Activated CD4-positive, CD25-positive, alpha-beta regulatory T cell (primary cell): ENCODE data around the gene ICAM2.
"Not testable (repeated sequence)": the region's sequence is repeated elsewhere in the genome, so short reads cannot be mapped to it uniquely, and the experiment has no call there.

Source experiments
- DNase-seq, 4 experiments: peaks; one replicate each; lab custom pipeline; 2025; lab: John Stamatoyannopoulos, UW

ICAM2 gene

DNA sequence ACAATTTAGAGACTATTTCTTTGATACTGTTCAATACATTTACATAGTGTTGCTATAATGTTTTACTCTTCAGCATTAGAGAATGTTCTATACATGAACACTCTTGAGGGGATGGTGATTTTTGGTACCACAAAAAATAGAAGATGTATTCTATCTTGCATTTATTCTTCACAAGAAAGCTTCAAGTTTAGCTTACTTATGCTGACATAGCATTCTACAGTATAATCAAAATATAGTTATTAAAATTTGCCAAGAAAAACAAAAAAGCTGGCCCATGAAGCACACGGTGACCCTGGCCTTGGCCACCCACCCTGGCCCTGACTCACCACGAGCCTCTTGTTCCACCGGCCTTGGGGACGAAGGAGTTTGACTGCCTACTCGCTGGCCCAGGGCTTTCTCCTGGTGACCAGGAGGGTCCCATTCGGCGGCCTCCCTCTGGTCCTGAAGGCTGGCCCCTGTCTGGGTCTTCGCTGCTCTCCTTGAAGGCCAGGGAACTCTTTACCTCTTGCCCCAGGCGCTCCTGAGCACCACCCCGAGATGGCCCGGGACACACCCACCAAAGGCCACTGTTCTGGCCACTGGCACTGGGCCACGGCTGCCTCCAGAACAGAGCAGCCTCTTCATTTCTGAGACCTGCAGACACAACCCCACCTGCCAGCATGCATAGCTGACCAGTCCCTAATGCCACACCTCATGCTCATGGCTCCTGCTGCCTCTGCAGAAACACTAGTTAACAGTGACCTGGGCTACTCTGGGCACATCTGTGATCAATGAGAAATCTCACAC is 22.5 kb upstream of the ICAM2 start:
- no peak for DNase-seq

DNA sequence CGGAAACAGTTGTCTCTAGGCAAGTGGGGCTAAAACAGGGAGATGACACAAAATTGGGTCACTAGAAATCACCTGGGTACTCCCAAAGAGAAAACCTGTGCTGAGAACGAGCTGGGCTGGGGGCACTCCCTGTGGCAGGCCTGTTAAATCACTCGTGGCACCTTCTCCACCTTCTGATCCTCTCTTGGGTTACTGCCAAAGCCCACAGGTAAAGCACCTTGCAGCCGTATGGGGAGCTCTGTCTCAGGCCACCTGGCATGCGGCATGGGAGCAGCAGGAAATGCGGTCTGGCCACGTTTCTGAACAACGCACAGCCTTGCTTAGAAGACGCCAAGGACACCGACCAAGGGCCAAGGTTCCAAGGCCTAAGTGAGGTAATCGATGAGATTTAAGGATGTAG is 21.5 kb upstream of the ICAM2 start:
- DNase-seq: no peak

DNA sequence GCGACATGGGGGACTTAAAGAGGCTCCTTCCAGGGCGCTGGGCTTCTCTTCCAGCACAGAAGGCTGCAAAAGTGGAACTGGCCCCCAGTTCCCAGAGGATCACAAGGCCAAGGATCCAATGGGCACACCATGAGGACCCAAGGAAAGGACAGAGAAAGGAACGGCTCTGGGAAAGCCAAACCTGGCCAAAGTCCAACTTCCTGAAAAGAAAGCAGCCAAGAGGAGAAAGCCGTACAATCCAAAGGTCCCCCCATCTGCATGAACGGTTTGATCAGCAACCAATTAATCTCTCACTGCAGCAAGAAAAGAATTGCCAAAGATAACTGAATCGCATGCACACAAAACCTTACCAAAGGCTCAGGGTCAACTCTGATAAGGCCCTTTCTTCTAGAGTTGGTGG is 19.8 kb upstream of the ICAM2 start:
- DNase-seq: no peak

DNA sequence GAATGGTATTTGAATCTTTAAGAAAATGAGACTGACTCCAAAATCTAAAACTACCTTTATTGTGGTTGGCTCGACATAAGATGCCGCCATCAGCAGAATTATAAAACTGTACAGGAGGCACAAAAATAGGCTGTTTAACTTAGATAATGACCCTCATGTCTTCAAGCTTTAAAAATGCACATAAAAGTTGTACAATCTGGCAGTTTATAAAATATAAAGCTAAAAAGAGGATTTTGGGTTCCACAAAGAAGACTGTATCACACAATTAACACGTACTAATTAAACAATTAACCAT is 18.6 kb upstream of the ICAM2 start:
- no peak for DNase-seq

DNA sequence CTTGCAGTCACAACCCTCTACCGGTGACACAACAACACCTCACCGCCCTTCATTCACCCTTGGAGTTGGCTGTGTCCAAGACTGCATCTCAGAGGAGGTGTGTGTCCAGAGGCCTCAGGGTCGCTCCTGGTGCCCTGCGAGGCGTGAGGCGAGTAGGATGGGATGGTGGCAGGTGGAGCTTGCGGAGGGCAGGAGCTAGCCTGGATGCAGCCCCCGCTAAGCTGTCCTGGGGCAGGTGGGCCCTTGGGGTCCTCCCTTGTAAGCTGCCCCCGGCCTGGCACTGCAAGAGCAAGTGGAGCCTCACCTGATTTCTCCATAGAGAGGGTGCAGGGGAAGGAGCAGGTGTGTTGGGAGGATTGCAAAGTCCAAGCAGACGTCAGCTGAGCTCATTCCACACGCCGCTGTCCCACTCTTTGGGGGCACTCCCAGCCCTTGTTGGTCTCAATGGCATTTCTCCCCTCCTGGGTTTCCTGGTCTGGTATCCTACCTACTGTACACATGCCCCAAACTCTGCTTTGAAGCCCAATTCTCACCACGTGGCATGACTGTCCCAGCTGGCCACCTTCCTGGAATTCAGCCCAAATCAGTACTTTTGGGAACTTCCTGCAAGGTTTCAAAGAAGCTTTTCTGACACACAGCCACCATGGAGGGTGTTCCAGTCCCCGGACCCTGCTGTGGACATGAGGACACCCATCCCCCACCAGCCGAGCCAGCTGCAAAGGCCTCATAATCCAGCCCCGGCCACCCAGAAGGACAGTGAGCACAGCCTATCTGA is 18.1 kb upstream of the ICAM2 start:
- no peak for DNase-seq

DNA sequence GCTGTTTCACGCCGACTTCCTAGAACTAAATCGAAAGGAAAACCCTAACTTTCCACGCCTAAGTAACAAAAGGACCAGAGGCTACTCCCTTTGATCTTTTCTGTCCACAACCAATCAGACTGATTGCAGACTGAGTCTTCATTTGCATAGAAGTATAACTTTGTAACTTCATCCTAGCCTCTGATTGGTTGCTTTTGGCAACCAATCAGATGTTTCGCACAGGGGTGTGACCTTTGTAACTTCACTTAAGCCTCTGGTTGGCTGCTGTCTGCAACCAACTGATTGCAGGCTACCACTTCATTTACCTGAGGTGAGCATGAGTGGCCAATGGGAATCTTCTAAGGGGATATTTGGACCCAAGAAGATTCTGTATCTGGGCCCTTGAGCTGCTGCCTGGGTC is 17.4 kb upstream of the ICAM2 start:
- no peak for DNase-seq

DNA sequence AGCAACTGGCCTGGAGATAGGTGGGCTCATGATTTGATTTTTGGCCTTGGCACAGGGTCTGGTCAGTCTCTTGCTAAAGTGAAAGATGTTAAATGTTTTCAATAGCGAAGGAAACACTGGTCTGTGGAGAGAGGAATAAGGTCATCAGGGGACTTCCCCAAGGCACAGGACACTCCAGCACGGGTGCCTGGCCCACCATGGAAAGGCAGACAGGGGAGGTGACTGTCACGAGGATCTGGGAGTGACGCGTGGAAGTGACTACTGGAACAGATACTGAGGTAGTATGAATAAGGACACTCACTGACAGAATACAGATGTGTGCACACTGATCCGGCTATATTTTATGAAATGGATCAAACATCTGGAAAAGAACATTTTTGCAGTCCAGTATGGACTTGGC is 16.7 kb upstream of the ICAM2 start:
- no peak for DNase-seq

DNA sequence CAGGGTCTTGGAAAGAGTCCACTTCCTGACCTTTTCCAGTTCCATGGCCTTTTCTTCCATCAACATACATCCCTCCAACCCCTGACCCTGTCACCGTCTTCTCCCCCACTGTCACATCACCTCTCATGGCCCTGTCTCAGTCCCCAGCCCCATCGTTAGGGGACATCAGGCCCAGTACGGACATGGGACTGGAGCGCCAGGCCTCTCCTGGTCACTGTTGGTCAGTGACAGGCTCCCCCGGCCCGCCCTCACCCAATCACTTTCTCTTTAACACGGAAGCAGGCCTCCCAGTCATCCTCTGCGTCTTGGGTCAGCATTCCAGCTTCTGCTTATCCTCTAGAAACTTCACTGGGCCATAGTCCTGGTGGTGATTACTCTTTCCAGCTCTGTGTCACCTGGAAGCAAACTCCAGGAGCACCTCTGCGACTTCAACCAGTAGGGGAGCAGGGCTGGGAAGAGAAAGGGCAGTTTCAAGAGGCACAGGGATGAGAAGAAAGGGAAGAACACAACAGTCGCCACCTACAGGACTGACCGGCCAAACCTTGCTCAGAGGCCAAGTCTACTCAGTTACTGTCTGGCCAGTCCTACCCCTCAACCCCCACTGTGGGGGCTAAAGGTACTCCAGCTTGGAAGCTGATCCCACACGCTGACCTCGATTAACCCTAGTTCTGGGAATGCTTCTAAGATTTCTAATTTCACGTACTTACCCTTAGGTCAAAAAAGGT is 15.9 kb upstream of the ICAM2 start:
- no peak for DNase-seq

DNA sequence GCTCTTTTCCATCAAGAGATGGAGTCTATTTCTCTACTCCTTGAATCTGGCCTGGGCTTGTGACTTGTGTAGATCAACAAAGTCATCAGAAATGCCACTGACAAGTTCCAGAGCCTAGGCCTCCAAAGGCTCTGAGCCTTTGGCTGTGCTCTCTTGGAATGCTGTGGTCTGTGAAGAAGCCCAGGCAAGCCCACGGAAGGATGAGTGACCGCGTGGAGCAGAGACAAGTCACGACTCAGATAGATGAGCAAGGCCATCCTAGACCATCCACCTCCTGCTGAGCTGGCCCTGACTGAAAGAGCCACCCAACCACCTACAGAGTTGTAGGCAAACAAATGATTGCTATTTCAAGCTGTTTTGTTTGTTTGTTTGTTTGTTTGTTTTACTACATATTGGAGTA is 11.6 kb upstream of the ICAM2 start:
- no peak for DNase-seq

DNA sequence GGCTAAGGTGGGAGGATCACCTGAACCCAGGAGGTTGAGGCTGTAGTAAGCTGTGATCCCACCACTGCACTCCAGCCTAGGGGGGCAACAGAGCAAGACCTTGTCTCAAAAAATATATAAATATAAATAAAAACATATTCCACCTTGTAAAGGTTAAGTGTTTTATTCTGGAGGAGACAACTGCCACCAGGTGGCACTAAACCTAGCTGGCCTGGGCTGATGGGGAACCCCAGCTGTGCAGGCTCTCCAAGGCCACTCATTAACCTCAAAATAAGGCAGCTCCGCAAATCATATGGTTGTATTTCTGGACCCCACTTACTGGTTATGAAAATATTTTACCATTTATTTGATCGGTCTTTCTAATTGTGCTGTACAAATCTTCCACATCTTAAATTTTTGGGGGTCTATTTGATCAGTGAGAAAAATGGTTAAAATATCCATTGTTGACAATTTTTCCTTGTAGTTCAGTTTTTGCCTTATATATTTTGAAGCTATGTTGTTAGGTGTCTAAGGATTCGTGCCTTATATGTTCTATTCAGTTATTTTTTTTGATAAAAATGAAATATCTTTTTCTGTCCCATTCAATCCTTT is 8.5 kb upstream of the ICAM2 start:
- DNase-seq: peak; percentile 33 to 61 (median 57)

DNA sequence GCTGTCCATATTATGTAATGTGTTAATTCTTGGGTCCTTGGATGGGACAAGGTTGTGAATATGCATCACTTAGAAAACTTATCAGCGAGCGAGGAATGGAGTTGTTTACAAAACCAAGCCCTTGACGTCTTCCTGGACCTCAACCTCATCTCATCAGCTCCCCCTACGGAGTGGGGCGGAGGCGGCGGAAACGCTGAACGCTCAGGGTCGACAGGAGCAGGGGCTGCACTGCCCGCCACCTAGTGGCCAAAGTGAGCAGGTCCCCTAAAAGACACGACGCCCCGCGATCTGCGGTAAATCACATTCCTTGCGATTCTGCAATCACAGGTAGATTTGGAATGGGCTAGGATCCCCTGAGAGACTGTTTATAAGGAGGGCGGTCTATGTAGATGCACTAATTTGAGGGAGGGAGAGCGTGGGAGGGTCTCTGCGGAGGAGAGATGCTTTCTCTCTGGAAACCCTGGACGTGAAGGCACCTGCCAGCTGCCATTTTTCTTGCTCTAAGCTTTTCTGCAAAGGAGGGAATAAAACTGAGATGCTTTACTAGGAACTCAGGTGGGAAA is 5.4 kb upstream of the ICAM2 start:
- peak; percentile 51 to 92 (median 83) for DNase-seq

DNA sequence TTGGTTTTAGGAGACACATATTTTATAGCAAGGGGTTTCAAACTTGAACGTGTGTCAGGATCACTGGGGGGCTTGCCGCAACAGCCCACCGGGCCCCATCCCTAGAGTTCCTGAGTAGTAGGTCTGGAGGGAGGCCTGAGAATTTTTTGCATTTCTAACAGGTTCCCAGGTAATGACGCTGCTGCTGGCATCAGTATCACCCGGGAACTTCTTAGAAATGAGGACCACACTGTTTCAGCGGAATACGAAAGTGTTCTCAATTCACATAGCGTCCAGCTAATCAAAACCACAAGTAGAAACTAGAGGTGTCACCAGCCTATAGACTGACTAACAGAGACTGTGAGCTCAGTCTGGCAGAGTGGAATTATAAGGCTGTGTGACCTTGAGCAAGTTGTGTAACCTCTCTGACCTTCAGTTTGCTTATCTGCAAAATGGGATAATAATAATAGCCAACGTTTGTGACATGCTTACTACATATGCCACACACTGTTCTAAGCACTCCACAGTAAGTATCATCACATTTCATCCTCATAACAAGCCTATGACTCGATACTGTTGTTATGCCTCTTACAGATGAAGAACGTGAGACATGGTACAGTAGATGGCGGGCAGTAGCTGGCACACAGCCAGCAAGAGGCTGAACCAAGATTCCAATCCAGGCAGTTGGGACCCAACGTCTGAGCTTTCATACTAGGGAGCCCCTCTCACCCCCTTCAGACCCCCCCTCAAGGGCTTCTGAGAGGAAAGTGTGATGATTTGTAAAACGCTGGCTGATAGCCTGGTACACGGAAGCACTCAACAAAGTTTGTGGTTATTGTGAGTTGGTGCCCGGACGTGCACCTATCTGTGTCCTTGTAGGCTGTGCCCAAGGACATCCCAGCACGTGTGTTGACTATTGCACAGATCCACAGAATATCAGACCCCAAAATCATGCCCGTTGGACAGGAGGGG is 4.6 kb upstream of the ICAM2 start:
- peak in 1 of 4 experiments; percentile 19 for DNase-seq

DNA sequence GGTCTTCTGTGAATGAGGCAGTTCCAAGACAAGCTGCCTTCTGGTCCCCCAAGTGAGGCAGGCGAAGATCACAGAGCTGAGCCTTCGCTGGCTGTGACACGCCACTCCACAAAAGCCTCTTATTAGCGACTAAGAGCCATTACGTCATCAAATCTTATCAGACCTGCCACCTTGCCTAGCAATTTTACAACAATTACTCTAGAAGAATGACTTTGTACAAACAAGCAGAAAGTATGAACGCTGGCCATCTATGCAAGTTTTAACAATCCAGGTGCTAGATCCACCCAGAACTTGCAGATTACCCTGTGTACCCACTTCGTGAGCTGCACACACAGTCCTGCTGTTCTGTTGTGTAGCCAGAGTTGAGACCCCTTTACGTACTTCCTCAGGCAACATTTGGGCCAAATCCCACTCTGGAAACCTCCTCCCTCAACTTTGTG is 3.8 kb upstream of the ICAM2 start:
- no peak for DNase-seq

DNA sequence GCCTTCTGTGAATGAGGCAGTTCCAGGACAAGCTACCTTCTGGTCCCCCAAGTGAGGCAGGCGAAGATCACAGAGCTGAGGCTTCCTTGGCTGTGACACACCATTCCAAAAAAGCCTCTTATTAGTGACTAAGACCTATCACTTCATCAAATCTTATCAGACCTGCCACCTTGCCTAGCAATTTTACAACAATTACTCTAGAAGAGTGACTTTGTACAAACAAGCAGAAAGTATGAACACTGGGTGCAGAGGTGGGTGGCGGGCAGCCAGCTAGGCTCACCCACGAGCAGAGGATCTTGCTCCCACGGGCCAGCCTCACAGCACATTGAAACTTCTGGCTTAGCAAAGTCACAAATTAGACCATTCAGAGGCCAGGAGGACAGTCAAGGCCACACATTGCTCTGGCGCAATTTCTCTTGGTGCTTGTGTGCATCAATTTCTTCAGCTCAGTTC is 2.2 kb upstream of the ICAM2 start:
- DNase-seq: no peak

DNA sequence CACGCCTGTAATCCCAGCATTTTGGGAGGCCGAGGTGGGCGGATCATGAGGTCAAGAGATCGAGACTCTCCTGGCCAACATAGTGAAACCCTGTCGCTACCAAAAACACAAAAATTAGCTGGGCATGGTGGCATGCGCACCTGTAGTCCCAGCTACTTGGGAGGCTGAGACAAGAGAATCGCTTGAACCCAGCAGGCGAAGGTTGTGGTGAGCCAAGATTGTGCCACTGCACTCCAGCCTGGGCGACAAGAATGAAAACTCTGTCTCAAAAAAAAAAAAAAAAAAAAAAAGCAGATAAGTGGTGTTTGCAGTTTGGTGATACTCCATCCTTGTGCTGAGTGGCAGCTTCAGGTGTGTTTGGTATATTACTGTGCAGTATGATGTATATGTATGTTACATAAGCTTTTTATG is 877 bp downstream of the ICAM2 start:
- not testable (repeated sequence) for DNase-seq

DNA sequence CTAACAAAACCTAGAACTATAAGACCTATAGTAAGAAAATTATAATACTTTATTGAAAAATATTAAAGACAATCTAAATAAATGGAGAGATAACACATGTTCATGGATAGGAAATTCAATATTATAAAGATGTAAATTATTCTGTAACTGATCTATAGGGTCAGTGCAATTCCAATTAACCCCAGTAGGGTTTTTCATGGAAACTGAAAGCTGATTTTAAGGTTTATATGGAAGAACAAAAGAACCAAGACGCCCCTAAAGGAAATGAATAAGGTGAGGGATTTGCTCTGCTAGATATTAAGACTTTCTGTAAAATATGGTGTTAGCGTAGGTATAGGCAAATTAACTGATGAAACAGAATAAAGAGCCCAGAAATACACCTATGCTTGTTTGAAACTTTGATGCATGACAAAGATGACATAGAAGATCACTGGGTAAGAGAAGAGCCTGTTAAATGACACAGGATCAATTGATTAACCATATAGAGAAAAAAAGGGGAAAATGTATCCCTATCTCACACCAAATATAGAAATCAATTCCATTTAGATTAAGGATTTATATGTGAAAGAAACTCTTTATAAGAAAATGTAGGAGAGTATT is 3.0 kb downstream of the ICAM2 start:
- DNase-seq: no peak

DNA sequence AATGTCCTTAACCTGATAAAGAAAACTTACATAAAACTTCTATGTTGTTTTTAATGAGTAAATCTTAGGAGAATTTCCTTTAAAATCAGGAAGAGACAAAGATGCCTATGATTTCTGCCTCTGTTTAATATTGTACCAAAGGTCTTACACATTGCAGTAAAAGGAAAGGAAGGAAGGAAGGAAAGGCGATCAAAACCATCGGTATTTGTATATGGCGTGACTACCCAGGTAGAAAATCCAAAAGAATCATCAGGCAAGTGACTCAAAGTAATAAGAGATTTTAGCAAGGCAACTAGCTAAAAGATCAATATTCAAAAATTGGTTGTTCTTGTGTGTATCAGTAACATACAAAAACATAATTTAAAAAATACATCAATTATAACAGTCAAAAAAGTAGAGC is 3.5 kb downstream of the ICAM2 start:
- DNase-seq: no peak

DNA sequence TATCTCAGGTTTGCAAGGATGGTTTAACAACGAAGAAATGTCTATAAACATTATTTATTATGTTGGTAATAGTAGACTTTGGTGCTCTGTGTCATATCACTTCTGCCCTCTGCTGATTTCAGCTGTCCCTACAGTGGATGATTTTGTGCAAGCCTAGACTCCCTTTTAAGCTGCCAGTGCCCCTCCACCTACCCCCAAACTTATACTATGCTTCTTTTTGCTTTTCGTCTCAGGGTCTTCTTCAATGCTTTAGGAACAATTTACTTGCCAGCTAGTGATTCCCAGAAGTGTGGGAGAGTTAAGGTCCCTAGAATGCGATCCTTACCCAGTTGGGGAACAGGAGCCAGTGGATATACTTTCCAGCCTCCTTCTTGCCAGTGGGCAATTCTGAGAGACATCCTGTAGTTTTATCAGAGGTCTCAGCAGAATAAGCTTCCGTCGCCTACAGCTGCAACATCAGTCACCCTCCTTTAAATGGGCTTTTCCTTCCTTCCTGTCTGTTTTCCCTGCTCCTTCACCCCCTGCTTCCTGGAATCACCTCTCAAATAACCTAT is 4.1 kb downstream of the ICAM2 start:
- DNase-seq: no peak

DNA sequence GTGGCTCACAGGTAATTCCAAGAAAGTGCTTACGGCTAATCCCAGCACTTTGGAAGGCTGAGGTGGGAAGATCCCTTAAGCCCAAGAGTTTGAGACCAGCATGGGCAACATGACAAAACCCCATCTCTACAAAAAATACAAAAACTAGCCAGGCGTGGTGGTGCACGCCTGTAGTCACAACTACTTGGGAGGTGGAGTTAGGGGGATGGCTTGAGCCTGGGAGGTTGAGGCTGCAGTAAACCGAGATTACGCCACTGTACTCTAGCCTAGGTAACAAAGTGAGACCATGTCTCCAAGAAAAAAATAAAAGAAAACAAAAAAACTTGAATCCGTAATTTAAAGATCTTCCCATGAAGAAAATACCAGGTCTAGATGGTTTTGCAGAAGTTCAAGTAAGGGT is 5.0 kb downstream of the ICAM2 start:
- no peak for DNase-seq
